NCI-H146 treated with DMSO at 0.1 percent for 48 hours (cell line): ENCODE measurements around the gene GRIK2.
"Not testable (repeated sequence)": the region's sequence is repeated elsewhere in the genome, so short reads cannot be mapped to it uniquely, and the experiment has no call there.

Source experiments
- DNase-seq: peaks from one replicate; lab custom pipeline; 2025; ENCODE audit not compliant: unreplicated experiment; lab: John Stamatoyannopoulos, UW

GRIK2 gene

DNA sequence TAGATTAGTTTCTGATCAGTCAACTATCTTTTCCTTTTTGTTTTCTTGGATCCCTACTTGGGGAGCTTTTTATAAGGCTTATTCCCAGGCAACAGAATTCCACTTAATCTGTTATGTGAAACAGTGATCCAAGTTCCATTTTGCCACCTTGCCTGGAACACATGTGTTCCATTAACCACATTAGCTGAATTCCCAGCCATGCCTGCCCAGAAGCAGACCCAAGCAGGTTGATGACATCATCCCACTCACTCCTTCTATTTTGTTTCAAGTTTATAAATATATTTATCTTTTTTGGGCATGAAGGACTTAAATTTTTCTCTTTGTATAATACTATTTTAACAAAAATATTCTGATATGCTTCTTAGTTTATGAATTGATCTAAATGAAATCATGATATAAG, 587.4 kb downstream of the GRIK2 start:
- no peak for DNase-seq

DNA sequence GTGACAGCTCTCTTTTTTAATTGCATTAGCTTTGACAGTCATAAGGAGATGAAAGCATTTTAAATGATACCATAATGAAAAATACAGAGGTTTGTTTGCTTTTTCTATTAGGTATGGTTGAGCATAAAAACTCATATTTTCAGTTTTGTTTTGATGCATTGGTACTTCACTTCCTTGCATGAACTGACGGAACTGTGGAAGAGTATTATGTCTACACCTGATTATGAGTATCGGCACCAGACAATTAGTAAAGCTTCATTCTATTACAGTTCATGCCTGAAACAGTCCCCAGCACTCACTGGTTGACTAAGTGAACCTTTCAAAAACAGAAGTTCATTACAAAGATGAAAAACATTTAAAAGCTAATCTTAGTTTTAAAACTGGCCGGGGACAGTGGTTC, 593.0 kb downstream of the GRIK2 start:
- no peak for DNase-seq

DNA sequence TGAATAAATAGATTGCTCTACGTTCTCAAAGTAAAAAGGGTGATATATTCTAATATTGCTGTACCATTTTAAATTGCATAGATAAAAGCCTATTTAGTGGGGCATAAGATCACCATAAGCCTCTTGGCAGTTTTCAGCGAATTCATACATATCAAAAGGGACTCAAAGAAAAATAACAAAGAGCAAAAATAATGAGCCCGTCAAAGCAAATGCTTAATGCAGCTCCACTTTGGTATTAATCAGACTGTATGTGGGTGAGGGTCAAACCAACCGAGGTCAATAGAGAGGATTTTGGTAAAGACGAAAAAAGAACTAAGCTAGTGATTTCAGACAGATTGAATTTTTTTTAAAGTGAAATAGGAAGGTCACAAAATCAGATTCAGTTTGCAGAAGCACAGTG, 598.8 kb downstream of the GRIK2 start:
- DNase-seq = no peak

DNA sequence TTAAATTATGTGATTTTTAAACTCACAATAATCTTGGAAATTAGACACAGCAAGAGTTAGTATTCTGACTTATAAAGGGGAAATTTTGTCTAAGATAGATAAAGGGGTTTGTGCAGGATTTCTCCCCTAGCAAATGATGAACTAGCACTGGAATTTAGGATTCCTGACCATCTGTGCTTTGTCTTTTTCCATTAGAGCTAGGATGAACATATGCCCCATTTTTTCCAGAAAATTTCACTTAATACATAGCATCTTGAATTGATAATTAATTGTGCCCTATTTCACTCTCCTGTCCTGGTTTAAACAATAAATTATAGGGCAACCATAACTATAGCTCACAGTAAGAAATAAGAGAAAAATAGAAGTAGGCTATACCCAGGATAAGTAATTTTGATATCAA, 601.0 kb downstream of the GRIK2 start:
- DNase-seq = no peak

DNA sequence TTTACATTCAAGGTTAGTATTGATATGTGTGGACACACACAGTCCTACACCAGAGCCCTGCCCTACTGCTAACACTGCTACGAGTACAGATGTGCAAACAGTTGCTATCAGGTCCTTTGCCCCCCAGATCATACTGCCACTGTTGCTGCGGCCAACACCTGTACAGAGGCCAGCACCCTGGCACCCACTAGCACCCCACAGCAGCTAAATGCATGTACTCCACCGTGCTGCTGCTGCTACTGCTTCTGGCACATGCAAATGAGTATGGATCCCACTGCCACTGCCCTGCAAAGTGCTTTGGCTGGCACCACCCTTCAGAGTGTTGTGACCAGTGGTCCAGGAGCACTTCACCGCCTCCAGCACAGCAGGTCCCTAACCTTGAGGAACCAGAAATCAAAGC, 621.9 kb downstream of the GRIK2 start:
- DNase-seq = no peak

DNA sequence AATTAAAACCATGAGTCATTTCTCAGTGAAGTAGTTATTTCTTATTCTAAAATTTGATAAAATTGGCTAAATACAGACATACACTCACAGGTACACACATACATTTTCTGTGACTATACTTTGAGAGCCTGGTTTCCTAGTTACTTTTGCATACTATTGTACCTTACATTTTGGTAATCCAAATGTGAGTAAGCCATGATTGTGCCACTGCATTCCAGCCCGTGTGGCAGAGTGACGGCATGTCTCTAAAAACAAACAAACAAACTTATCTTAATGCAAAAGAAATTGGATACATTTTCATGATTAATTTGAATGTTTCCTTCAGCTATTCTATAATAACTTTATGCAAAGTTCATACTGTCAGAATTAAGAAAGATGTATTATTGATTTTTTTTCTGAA, 628.8 kb downstream of the GRIK2 start:
- no peak for DNase-seq

DNA sequence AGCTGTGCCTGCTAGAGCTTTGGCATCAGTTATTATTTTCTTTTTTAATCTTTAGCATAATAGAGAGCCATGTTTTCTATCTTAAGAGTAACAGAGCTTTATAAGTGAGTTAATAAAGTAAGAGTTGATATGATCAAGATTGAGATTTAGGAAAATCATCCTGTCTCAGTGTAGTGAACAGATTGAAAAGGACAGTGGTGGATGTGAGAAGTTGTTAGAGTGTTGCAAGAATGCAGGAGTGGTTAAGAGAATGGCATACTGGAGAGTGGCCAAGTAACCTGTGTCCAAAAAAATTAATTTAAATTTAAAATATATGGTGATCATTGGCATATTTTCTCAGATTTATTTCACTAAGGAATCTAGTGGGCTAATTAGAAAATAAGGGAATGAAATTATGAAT, 629.3 kb downstream of the GRIK2 start:
- DNase-seq = no peak

DNA sequence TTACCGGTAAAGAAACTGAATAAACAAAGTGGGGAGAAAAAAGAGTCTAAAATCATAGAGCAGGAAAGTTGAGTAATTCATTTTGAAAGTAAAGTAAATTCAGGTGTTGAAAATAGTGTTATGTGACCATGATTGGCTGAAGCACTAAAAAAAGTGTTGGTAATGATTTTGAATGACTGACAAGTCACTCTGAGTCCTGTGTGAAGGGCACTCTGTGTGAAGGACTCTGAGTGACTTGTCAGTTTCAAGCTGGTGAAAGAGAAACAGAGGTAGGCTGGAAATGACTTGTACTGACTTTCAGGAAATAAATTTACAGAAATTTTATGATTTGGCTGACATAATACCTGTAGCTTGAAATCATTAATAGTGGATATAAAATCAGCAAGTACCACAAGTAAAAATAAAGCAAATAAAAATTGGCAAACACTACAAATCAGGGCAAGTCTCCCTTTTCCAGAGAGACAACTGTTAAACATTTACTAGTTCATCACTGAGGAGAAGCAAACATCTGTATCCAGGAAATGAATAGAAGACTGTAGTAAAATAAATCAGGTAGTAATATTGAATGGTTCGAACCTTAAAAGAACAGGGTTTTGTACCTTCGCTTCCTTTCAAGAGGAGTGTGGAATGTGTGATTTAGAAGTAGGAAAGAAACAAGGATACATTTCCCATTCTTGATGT, 630.6 kb downstream of the GRIK2 start:
- DNase-seq = no peak

DNA sequence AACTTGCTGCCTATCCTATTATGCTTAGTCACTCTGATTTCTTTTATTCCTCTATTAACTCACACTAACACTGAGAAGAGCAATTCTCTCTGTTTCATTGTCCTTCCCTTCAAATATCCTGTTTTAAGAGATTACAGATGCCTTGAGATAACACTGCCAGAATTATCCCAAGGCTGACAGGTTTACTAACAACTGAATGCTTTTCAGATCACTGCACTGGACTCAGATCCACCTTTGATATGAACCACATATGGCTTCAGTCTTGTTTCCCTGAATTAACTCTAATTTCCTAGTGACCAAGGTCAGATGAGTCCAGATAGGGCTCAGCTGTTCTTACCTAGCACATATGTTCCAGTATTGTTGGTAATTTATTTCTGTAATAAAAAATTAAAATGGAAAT, 633.1 kb downstream of the GRIK2 start:
- no peak for DNase-seq

DNA sequence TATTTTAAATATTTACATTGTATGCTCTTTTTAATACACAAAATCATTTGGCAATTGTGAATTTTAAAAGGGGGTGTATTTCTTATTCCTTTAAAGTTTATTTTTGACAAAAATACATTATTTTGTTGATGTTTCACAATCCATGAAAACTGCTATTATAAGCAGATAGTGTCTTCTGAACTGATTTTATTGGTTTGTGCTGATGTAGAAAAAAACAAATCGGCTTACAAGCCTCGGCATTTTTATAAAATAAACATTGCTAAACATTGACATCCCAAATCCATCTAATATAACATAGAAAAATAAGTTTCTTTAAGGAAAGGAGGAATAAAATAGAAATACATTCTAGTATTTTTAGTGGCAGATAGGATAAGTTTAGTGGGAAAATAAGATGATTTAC, 634.7 kb downstream of the GRIK2 start:
- DNase-seq = no peak

DNA sequence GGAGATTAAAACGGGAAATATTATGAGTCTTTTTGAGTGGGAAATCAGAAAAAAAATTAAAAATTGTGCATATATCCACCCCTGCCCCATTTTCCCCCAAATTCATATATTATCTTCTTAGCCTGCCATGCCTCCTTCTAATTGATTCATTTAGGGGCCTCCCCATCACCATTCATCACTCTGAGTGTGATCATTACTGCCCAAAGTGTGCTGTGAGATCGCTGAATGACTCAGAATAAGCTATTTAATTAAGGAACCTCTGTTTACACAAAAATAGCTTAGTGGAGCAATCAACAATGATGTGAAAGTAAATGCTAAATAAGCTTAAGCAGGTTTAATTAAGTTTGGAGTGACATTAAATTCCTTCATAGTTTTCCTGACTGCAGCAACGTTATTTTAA, 645.5 kb downstream of the GRIK2 start:
- DNase-seq = no peak

DNA sequence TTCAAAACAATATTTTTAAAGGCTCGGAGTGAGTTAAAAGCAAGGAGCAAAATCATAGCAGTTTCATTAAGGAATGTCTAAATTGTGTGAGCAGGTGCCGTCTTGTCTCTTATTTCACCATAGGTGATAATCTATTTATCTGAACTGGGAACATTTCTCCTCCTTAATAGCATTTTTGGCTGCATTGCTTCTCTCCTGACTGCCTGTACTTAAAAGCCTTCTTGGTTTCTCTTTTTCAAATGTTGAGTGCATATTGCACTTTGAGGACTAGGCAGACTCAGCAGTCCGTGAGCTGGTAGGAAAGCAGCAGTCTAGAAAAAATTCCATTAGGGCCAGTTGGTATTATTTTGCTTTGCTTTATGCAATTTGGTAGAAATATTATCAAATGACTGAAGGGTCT, 645.9 kb downstream of the GRIK2 start:
- no peak for DNase-seq

DNA sequence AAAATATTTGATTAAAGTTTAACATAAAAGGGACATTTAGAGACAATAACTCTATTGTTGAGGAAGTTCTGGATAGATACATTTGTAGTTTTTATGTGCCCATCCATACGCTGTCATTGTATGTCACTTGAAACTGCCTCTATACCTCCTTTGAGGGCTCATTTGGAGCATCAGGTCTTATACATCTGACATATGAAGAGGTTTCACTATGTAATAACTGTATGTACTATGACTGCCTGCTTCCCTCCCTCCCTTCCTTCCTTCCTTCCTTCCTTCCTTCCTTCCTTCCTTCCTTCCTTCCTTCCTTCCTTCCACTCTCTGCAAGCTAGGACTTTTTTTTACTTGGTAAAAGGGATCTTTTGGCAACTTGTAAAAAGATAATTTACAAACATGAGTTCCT, 657.5 kb downstream of the GRIK2 start:
- DNase-seq = no peak

DNA sequence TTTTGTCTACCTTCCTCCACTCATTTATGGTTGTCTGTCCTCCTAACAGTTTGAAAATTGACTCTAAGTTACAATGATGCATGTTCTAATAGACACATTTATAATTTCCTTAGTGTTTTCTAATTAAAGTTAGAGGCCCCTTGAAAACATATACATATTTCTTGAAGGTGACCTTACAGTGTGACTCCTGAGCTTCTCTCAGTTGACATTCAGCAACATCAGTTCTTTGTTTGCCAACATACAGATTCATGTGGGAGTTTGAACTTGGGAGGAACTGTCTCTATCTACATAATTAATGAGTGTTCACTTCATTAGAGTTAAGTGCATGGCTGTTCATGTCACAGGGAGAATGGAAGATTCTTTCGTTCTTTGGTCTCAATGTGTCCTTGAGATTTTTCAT, 658.2 kb downstream of the GRIK2 start:
- DNase-seq = no peak

DNA sequence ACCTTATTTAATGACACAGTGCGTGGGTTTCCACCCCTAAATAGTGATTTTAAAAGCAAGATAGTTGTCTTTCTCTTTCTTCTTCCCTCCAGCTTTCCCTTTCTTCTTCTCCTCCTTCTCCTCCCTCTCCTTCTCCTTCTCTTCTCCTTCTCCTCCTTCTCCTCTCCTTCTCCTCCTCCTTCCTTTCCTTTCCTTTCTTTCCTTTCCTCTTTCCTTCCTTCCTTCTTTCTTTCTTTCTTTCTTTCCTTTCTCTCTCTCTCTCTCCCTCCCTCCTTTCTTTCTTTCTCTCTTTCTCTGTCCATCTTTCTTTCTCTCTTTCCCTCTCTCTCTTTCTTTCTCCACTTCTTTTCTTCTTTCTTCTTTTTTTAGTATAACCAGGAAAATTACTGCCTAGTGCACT, 670.6 kb downstream of the GRIK2 start:
- DNase-seq = no peak

DNA sequence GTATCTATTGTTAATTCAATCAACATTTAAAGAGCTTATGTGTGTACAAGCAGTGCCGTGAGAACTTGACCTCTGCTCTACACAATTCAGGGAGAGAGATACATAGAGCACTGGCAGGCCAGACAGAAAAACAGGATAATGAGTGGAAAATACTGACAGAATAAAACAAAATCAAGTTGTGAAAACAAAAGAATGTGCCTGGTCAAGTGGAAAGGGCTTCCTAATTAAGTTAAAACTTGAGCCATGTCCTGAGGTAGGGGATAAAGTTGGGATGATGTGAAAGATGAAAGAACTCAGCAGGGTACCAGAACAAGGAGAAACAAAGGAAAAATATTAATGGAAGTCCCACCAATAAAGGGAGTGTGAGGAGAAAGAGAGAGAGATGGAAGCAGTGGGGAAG, 672.8 kb downstream of the GRIK2 start:
- no peak for DNase-seq

DNA sequence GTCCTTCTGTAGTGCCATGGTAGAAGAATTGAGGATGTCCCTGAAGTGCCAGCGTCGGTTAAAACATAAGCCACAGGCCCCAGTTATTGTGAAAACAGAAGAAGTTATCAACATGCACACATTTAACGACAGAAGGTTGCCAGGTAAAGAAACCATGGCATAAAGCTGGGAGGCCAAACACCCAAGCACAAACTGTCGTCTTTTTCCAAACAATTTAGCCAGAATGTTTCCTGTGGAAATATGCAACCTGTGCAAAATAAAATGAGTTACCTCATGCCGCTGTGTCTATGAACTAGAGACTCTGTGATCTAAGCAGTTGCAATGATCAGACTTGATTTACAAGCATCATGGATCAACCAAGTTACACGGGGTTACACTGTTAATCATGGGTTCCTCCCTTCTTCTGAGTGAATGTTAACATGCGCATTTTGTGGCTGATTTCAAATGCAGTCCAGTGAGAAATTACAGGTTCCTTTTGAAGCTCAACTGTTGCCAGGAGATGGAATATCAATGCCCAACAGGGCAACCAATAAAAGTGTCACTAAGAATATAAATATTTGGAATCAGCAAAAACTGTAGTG, 674.9 kb downstream of the GRIK2 start:
- no peak for DNase-seq

DNA sequence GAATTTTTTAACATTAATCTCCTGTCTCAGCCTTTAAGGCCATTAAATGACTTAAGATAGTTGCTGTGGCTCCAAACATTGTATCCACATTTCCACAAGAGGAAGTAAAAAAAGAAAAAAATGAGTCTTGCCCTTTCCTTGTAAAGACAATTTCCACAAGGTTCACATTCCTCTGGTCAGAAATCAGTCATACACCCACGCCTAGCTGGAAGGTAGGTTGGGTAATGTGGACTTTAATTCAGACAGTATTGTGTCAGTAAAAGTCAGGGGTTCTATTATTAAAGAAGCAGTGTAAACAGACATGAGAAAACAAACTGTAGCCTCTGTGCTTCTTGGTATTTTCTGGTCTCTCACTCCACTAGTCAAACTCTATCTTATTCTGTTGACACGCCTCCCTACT, 682.0 kb downstream of the GRIK2 start:
- no peak for DNase-seq

DNA sequence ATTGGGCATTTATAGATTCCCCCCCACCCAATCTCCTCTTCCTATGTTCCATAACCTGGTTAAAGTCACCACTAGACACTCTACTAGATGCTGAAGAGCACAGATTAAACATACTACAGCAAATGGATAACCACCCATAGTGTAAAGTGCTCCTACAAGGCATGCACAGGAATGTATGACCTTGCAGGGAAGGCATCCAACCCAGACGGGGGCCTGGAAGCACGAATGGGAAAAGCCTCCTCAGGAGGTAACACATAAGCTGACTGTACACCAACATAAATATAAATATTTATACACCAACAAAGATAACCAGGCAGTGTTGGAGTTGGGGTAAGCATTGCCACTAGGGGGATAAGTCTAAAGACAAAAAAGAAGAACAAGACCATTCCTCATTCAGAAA, 691.7 kb downstream of the GRIK2 start:
- no peak for DNase-seq

DNA sequence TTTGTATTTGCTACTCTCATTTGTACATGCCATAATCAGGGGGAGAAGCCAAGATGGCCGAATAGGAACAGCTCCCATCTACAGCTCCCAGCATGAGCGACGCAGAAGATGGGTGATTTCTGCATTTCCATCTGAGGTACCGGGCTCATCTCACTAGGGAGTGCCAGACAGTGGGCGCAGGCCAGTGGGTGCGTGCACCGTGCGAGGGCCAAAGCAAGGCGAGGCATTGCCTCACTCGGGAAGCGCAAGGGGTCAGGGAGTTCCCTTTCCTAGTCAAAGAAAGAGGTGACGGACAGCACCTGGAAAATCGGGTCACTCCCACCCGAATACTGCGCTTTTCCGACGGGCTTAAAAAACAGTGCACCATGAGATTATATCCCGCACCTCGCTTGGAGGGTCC, 694.7 kb downstream of the GRIK2 start:
- not testable (repeated sequence) for DNase-seq

DNA sequence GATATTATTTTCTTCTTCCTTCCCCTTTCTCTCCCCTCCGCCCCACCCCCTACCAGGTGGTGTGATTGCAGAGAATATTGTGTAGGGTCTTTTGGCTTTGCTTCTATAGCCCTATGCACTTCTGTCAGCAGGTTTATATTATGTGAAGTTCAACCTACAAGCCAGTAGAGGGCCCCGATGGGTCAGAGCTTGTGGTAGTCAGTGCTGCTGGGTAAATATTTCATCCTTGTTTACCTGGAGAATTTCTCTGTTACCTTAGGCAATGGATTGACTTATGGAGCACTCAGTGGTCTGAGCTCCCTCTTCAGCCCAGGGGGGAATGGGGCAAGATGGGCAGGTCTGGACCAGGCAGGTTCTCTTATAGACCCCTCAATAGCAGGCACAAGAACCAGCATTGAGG, 720.9 kb downstream of the GRIK2 start:
- DNase-seq = no peak

DNA sequence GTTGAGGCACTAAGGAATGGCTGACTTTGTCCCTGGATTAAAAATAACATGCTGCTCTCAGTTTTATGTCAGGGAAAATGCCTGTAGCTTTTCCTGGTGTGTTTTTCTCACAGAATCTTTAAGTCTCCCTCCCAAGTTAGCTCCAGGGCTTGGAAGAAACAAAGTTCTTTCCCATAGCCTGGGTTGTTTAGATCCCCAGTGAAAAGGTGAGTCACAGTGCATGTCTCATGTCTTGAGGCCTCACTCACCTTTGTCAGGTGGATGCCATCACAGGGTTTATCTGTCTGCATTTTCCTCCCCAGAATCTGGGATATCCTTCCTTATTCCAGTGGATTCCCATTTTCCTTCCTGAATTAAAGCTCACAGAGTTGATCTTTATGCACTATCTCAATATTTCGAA, 722.4 kb downstream of the GRIK2 start:
- DNase-seq = no peak

DNA sequence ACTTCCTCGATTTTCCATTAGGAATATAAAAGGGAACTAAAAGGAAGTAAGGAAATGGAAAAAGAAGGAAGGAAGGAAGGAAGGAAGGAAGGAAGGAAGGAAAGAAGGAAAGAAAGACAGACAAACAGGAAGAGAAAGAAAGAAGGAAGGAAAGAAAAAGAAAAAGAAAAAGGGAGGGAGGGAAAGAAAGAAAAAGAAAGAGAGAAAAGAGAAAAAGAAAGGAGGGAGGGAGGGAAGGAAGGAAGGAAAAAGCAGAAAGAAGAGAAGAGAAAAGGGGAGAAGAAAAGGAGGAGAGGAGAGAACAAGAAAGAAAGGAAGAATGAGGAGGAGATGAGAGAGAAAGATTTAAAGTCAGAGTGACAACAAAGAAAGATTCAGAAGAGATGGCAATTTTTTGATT, 724.5 kb downstream of the GRIK2 start:
- DNase-seq = no peak
